ENCODE measurements around the gene CDON.
"Not testable (repeated sequence)": the region's sequence is repeated elsewhere in the genome, so short reads cannot be mapped to it uniquely, and the experiment has no call there.

CDON gene

GRCh38 chr11:125918140-125918840 lies 144.4 kb downstream of the CDON start:
- no peak for DNase-seq

- no peak for DNase-seq
These were observed 145.9 kb downstream of the CDON start for GRCh38 chr11:125916683-125917347.

GRCh38 chr11:125914601-125915000 lies 148.1 kb downstream of the CDON start:
- not testable (repeated sequence) for DNase-seq

DNA sequence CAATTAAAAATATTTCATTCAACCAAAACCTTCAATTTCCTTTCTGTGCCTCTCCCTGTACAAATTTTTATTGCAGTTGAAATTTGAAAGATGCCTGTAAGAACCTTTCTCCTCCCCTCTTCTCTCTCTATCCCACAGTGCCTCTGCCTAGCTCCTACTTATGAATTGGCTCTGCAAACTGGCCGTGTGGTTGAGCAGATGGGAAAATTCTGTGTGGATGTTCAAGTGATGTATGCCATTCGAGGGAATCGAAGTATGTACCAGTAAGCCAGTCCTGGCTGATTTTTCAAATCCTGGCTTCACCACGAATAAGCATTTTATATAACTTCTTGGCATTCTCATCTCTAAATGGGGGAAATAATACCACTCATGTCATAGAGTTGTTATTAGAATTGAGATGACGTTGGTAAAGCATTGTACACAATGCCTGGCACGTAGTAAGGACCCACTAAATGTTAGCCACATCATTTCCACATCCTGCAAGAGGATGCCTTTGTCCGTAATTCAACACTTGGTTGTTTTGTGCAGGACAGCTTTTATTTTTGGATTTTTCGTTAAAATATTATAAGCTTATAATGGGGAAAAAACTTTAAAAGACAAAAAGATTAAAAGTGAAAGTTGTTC lies 152.3 kb downstream of the CDON start:
- no peak for DNase-seq

All from activated T-cell treated with anti-CD3 and anti-CD28 coated beads, Interleukin-2, amount 50 U/mL, for 1 hour (primary cell).